SK-N-DZ (cell line): Measurements from ENCODE around the gene ABLIM2.

Experiments used
- DNase-seq: peaks from one replicate; pipeline ENCODE4 v3.0.0-alpha.2; 2015; ENCODE audit warnings: low spot score

ABLIM2 gene

DNA sequence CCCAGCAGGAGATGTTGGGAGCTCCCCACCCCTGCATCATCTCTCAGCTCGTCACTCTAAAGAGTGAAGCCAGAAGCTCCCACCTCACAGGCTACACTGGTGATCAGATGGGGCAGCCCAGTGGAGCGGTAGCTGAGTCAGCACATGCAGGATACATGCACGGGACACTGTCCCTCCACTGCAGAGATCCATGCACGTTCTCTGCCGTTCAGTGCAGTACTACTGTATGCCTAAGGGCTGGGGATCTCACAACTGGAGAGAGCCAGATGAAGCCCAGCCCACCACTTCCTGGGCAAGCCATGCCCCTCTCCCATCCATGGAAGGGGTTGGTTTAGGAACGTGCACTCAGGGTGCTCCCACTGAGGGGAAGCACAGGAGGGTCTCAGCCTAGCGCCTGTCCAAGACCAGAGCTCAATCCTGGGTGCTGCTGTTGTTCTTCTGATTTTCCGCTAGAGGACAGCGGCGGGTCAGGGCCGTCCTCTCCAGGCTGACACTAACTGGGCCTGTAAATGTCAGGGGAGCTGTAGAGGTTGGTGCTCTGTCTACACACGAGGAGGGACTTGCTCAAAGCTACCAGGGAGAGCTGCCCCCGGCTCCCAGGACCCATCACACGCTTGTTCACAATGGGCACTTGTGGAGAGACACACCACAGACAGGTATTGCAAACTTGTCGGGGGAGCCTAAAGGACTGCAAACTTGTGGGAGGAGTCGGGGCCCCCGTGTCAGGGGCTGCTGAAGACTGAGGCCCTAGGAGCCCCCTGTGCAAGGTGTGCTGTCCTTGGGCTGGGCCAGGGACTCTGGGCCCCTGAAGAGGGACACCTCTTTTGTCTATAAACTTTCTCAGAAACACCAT is 18.2 kb upstream of the ABLIM2 start:
- peak; percentile 57 for DNase-seq

GRCh38 chr4:8175686-8176085 is 17.1 kb upstream of the ABLIM2 start:
- no peak for DNase-seq

- DNase-seq: no peak
Observed at GRCh38 chr4:8174970-8175369, 16.4 kb upstream of the ABLIM2 start.

- no peak for DNase-seq
Observed at GRCh38 chr4:8173492-8174242, 15.1 kb upstream of the ABLIM2 start.

DNA sequence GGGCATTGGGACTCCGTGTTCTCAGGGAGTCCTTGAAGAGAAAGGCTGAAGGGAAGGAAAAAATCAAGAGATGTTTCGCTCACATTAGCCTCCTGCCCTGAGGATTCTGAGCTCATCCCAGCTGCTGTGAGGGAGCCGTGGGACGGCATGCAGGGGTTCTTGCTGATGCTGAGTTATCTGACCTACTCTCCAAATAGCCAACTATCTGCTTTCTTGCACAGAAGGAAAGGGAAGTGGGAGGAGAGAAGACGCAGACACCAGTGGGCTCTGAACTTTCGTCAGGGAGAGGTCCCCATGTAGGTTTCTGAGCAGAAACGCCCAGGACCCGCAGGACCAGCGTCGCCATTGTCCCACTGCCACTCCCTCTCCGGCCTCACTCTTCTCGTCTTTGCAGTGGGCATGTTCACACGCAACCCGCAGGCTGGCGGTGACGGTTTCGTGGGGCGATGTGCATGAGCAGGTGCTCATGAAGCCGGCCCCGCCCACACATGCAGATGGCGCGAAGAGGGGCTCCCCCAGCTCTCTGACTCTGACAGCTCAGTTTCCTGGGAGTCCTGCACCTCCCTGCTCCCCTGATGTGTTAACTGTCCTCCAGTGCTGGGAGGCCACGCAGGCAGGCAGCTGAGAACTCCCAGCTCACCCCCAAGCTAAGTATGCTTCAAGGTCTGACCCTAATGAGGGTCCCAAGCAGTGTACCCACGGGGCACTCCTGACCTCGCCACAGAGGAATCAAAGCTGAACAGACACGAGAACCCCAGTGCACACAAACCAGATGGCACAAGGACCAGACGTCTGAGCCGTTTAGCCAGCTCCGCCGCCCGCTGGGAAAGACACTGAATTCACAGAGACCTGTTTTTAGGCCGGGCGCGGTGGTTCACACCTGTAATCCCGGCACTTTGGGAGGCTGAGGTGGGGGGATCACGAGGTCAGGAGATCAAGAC is 13.6 kb upstream of the ABLIM2 start:
- no peak for DNase-seq

DNA sequence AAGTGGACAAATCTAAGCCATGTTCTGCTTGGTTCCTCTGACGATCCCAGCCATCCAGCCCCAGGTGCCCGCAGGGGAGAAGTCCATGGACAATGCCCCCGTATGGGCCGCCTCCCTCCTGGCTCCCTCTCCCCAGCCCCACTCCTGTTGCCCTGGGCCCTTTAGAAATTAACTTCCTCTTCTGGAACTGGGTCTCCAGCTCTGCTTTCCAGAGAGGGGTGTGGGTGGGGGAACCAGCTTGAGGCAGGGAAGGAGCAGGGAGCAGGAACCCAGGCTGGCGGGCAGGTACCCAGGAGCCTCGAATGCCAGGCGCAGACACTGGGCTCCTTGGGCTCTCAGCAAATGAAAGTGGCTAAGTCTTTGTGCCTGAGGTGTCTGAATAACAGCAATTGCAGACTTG is 12.7 kb upstream of the ABLIM2 start:
- DNase-seq: no peak

- DNase-seq: no peak
Observed at GRCh38 chr4:8170341-8170740, 11.7 kb upstream of the ABLIM2 start.

- no peak for DNase-seq
Observed at GRCh38 chr4:8169763-8170162, 11.2 kb upstream of the ABLIM2 start.

GRCh38 chr4:8168832-8169598 is 10.4 kb upstream of the ABLIM2 start:
- no peak for DNase-seq

DNA sequence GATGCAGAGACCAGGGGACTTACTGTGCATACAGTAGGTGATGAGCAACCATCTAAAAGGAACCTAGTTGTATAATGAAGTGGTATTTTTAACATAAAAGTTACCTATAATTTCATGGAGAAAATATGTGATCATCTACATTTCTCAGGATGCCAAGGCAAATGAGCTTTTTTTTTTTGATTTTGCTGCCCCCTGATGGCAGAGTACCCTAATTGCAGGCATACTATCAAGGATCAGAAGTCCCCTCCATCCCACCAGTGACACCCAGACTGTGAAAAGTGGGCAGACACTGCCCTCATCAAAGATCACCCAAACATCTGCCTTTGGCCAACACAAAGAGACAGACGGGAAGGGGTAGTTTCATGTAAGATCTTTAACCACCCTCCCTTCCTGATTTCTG is 9.6 kb upstream of the ABLIM2 start:
- DNase-seq: no peak

DNA sequence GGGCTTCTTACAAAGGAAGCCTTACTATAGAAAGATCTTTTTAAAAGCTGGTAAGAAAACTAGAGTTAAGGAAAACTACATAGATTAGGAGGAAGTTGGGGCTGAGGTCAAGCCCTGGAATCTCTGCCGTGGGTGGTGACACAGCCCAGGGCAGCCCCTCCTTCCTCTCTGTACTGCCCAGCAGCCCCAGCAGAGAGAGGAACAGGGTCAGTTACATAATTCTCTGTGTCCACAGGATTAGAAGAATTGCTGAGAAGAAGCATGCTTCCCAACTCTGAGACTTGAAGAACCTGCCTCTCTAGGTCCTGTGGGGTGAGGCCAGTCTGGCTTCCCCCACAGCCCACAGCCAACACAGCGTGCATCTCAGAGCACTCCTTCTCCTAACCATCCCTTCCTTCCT is 9.2 kb upstream of the ABLIM2 start:
- no peak for DNase-seq

GRCh38 chr4:8167291-8167690 is 8.7 kb upstream of the ABLIM2 start:
- DNase-seq: no peak

GRCh38 chr4:8165374-8165896 is 6.8 kb upstream of the ABLIM2 start:
- no peak for DNase-seq

- DNase-seq: no peak
Observed at GRCh38 chr4:8164687-8165086, 6.1 kb upstream of the ABLIM2 start.

- no peak for DNase-seq
Observed at GRCh38 chr4:8164194-8164565, 5.6 kb upstream of the ABLIM2 start.

GRCh38 chr4:8163436-8164193 is 5.0 kb upstream of the ABLIM2 start:
- no peak for DNase-seq

DNA sequence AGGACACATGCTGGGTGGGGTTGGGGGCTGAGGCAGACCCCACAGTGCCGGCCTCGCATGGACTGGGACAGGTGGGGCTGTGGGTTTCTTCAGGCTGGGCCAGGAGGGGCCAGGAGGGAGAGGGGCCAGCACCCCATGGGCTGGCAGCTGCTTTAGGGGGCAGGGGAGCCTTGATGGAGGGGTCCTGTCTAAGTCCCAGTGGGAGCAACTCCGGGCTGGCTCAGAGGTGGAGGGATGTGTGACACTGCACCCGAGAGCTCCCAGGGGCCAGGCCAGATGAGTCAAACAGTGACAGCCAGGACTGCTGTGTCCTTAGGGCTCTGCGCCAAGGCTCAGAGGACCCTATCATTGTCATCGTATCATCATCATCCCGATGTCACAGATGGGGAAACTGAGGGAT is 4.4 kb upstream of the ABLIM2 start:
- DNase-seq: no peak

- no peak for DNase-seq
Observed at GRCh38 chr4:8162625-8163024, 4.0 kb upstream of the ABLIM2 start.

DNA sequence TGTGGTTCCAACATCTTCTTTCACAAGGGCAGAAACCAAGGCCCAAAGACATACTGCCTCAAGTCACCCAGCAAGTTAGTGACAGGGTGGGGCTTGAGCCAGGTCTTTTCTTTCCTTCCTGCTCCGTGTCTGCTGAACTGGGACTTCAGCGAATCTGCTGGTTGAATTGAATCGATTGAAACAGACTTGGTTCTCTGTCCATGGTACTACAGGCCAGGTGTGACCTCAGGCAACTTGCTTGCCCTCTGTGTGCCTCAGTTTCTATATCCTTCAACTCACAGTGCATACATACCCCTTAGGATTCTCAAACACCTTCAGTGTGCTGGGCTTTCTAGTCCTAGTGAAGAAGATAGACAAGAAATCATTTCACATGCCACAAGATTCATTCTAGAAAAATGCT is 2.0 kb upstream of the ABLIM2 start:
- DNase-seq: no peak

GRCh38 chr4:8160233-8160560 is 1.6 kb upstream of the ABLIM2 start:
- no peak for DNase-seq
